Inferior parietal cortex (tissue), 1 donor: ENCODE data around the gene TREX2.

Experiments
- DNase-seq: peaks from one replicate; pipeline ENCODE4 v3.0.0-alpha.2; 2016; ENCODE audit errors: extremely low spot score

The TREX2 gene

DNA sequence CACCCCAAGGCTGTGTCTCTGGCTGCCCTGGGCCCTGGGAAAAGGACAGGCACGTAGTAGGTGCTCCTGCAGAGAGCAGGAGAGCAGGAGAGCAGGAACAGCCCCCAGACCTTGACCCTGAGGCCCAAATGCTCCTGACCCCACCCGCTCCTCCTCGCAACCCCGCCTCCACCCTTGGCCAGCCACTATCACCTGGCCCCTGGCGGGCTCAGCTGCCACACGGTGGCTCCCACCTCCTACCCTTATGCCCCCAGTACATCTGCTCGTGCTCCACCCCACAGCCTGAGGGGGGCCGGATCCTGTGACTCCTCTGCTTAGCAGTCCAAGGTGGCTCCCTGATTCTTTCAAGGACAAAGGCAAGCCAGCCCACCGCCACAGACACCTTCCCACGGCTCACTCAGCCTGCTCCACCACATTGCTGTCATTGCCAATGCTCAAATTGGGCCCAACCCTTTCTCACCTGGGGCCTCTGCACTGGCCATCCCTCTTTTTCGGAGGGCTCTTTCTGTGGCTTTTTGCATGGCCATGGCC is 30.0 kb upstream of the TREX2 start:
- DNase-seq = no peak

DNA sequence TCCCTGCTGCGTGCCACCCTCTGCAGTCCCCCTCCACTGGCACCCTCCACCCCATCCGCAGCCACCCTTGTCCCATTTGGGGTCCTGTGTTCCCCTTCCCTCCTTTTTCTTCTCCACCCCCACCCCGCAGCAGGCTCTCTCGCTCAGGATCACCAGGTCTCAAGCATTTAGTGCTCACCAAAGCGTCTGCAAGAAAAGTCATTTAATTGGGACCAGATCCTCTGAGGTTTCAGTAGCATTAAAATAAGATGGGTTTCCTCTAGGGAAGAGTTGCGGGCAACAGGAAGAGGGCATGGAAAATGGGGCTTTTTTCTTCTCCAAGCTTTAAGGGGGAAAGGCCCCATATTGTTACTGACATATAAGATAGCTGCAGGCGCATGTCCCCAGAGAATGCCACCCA is 29.4 kb upstream of the TREX2 start:
- no peak for DNase-seq

DNA sequence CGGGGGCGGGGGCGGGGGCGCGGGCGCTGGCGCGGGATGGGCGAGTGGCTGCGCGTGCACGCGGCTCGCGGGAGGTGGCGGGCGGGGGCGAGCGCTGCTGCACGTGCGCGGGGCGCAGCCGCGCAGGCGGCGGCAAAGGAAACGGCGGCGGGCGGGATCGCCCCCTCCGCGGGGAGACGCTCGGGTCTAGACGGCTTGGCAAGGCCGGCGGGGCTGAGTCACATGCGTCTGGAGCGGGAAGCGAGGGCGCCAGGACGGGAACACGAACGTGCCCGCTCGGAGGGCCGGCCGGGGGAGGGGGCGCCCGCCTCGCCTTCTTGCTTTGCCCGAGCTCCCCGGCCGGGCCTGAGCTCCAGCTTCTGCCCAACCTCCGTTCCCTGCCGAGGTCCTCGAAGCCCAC is 28.9 kb upstream of the TREX2 start:
- no peak for DNase-seq

DNA sequence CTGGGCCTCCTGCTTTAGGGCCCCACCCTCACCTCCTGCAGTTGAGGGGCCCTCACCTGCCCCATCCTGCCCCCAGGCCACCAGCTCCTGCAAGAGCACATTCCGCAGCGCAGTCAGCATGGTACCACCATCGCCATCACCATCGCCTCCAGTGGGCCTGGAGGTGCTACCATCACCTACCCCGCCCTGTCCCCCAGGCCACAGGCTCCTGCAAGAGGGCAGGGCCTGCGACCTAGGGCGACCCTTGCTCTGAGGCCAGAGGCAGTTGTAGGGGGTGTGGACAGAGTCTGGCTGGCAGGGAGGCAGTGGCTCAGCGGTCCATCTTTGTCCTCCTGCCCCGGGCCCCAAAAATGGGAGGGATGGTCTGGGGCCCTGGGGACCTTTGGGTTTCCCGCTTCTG is 28.4 kb upstream of the TREX2 start:
- no peak for DNase-seq

DNA sequence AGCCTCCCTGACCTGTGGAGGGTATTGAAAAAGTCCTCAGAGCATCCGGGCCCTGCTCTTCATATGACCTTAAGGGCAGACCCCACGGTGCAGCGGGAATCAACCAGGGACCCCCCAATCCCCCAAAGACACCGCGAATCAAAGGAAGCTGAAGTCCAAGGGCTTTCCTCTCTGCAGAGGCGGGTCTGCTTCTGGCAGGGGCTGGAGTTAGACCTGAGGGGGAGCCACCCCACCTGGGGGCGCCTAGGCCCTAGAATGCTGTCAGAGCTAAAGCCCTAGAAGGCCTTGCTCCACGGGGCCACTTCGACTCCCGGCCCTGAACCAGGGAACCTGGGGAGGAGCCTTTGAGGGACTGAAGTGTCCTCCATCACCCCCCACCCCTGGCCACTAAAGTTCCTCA is 27.3 kb upstream of the TREX2 start:
- no peak for DNase-seq

DNA sequence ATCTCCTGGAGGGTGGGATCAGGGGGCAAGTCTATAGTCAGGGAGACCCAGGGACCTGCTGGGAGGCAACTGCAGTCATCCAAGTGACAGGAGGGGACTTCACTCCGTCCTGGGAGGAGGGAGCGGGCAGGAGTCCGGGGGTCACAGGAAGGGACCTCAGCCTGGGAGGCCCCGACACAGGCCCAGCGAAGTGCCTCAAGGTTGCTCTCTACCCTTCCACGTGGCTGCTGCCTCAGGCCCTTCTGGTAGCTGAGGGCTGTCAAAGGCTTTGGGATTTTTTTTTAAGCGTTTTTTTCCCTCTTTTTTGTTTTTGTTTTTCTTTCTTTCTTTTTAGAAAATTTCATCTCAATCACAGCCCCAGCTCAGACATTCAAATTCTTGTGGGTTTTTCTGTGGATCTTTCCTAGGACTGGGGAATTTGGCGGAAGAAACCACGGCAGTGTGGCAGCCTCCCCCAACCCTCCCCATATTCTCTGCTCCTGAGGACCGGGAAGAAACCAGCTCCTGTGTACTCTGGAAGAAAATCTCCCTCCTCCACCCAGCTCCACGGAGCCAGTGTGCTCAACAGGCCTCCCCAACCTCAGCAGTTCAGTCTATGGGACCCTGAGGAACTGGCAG is 25.9 kb upstream of the TREX2 start:
- DNase-seq = no peak

DNA sequence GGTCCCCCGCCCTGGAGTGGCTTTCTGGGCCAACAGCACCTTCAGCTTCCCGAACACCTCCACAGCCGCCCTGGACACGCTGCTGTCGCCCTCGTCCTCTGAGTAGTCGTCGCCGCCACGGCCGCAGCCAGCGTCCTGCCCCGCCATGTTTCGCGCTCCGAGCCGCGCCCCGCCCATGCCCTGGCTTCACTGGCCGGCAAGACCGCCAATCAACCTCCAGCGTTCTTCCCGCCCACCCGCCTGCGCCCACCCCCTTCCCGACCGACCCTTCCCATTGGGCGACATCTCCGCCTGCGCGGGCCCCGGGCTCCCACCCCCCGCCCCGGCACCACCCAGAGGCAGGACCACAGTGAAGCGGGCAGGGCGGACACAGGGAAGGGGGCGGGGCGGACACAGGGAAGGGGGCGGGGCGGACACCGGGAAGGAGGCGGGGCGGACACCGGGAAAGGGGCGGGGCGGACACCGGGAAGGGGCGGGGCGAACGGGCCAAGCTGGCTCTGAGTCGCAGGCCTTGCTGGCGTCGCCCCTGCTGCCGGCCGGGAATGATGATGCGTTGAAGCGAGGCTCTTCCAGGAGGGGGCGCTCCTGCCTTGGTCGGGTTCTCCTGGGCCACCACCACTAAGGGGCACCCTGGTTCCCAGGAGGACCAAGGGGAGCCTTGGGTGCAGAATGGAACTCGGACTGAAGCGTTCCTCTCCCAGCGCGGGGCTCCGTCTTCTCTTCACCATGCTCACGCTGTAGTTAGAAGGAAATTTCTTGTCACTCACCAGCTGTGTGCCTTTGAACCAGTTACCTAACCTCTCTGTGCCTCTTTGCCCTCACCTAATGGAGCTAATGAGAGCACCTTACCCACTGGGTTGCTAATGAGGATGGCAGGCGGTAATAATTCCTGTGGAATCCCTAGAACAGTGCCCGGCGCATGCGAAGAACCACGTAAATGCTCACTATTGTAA is 24.8 kb upstream of the TREX2 start, which contains the start of gene HAUS7:
Gene HAUS7 (minus strand): TSS at position 166 of the 953 bp plus-strand sequence. CDS start 19 bp downstream, at position 147.
- DNase-seq = peak; percentile 77

DNA sequence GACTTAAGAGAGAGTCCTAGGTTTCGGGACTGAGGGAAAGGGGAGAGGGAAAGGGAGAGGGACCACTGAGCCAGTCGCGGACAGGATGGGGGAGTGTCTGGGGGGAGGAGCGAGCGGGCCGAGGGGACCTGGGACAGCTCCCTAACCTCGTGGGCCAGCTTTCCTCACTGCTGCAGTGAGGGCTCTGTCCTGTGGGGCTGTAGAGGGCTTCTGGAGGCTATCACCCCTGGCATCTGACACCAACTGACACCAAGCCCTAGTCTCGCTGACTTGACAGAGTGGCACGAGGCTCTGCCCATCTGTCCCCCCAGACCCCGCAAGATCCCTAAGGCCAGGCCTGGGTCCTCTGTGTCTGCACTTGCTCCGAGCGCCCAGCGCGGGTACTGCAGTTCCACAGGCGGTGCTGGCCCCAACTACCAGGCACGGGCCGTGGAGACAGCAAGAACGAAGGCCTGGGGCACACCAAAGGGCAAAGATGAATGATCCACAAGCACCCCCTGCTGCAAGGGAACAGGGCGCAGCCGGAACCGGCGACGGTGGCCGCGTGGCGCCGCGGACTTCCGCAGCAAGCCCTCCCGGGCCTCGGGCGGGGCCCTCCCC is 24.1 kb upstream of the TREX2 start:
- DNase-seq = no peak

DNA sequence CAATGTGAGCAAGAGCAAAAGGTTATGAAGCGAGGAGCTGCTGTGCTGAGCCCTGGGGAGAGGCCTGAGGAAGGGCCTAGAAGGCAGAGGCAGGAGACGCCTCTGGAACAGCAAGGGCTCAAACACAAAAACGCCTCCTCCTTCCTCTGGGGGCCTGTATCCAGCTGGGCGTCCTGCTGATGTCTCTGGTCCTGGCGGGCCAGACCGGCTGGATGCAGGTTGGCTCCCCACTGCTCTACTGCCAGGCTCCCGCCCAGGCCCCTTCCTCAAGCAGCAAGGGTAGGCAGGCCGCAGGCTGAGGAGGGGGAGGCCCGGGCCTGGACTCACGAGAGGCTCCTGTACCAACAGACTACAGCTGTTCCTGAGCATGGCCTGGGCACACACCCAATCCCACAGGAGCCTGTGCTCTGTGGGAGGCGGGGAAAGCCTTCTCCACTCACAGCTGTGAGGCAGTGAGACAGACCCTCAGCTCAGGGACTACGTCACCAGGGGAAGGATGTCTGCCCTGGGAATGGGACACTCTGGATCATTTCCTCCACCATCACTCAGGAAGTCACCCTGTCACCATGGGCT is 22.2 kb upstream of the TREX2 start:
- no peak for DNase-seq

DNA sequence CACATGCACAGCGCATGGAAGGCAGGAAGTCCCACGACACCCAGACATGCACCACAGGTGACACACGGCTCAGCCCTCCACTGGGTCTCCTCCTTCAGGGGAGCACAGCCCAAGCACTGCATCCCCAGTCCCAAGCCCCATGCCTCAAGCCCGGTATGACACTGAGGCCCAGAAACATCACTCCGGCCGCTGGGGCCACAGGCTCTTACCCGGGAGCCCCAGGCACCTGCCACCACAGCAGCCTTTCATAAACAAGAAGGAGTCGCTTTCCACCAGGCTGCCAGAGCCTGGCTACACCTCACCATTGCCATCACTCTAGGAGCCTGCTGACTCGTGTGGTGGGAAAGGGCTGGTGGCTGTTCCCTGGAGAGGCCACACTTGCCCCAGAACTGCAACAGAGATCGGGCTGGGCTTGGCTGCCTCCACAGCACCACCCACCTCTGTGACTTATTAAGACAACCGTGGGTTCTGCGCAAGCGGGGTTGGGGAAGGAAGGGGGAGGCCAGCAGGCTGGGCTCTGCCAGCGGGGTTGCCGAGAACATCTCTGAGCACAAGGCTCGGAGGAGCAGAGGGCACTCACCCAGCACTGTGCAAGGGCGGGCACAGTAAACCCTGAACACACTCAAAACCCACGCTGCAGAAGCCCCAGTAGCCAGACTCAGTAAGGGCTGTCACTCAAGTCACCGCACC is 20.0 kb upstream of the TREX2 start:
- DNase-seq = no peak

DNA sequence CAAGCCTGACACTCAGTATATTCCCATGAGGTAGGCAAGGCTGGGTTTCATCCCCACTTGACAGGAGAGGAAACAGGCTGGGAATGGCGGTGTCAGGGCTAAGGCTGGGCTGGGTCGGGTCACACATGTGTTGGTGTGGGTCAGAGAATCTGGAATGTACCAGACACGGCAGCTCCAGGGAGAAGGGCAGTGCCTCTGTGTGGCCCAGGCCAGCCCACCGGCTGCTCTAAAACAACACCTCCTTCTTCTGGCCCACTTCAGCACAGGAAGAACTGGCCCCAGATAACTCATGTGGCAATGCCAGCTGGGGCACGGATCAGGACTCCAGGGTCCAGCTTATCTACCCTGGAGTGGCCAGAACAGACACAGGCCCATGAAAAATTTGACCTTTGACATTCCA is 18.3 kb upstream of the TREX2 start:
- no peak for DNase-seq

DNA sequence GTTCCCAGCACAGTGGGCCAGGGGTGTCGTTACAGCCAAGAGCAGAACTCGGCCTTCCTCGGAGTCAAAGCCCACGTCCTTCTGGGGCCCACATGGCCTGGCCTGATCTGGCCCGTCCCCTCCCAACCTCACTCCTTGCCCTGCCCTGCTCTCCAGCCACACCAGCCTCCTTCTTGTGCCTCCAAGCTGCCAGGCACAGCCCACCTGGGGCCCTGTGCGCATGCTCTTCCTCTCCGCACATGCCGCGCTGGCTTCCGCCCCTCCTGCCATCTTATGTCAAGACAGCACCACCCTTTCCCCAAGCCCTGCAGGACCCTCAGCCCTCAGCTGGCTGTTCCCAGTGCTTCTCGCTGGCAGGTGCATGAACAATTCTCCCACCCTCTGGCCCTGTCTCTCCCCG is 17.7 kb upstream of the TREX2 start:
- no peak for DNase-seq

DNA sequence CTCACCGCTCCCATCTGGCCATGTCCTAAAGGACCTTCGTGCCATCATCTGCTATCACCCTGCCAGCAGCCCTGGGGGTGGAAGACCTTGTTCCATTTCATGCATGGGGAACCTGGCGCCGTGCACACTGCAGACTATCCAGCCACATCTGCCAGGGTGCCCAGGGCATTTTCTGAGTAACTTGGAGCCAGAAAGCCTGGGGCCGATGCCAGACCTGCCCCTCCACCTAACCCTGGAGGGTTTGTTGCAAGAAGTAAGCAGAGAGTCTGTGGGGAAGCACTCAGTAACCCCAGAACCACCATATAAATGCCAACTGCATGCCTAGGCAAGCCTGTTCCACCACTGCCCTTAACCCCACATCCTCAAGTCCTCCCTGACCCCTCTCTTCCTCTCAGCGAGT is 17.2 kb upstream of the TREX2 start:
- no peak for DNase-seq

DNA sequence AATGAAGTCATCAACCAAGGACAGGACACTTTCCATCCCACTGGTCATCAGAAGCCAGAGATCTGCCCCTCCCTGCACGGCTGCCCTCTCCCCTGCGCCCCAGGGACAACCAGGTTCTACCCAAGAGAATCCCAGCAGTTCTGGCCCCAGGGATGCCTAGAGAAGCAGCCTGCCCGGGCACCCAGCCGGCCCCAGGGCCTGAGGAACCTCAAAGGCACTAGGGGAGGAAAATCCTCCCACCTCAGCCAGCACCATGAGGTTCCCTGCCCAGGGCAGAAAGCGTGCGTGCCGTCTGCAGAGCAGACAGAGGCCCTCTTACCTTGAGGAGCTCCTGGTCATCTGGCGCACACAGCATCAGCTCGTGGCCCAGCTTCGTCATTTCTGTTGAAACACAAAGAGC is 16.4 kb upstream of the TREX2 start:
- no peak for DNase-seq

DNA sequence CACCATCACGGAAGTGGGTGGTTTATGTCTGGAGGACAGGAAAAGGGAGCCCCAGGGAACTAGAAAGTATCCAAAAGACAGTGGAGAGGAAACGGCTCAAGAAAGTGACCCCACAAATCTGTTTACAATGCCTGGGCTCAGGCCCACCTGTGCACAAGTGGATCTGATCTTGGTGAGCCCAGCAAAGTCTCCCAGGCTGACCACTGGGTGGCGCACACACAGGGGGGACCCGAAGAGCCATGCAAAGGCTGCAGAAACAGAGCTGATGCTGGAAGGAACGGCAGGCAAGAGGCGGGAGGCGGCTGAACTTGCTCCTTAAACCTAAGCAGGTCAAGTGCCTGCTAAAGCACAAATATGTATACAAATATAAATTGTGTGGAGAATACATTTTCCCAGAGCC is 15.0 kb upstream of the TREX2 start:
- DNase-seq = peak; percentile 53

DNA sequence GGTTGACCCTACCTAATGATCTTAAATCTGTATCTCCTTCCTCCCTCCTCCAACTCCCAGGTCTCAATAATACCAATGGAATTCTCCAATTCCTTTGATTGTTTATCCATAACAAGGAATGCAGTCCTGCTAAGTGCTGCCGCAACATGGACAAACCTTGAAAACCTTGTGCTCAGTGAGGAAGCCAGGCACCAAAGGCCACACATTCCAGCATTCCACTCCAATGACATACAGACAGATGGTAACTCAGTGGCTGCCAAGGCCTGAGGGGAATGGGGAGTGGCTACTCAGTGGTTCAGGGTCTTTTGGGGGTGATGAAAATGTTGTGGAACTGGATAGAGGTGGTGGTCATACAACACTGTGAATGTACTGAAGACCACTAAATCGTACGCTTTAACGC is 14.1 kb upstream of the TREX2 start:
- DNase-seq = no peak

DNA sequence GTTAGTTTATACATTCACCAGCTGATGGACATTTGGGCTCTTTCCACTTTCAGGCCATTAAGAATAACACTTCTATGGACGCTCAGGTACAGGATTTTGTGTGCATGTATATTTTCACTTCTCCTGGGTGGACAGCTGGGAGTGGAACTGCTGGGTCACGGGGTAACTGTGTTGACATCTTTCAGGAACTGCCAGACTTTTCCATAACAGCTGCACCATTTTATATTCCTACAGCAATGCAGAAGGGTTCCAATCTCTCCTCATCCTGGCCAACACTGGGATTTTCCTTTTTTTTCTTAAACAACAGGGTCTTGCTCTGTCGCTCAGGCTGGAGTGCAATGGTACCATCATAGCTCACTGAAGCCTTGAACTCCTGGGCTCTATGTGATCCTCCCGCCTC is 12.6 kb upstream of the TREX2 start:
- no peak for DNase-seq

DNA sequence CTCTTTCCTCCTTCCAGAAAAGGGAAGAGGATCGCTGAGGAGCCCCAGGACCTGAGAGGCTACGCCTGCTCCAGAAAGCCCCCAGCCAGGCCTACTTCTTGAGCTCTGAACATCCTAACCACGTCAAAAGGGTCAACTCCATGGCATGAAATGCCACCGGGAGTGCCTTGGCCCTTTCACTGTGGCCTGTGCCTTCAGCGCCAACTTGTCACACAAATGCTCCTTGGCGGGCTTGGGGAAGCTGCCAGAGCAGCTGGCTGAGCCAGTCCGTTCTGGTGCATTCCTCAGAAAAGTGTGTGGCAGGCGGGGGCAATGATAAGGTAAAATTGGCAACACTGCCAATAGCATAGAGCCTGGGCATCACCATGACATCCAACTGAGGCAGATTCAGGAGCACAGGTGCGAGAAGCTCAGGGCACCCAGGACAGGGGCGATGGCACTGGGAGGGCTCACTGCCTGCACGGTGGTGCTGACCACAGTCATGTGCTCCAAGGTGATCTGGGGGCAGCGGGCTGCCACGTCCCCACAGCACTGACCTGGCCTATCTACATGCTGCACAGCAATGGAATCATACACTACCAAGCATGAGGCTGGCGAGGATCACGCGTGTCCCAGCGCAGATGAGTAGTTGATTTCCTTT is 12.1 kb upstream of the TREX2 start:
- DNase-seq = no peak

DNA sequence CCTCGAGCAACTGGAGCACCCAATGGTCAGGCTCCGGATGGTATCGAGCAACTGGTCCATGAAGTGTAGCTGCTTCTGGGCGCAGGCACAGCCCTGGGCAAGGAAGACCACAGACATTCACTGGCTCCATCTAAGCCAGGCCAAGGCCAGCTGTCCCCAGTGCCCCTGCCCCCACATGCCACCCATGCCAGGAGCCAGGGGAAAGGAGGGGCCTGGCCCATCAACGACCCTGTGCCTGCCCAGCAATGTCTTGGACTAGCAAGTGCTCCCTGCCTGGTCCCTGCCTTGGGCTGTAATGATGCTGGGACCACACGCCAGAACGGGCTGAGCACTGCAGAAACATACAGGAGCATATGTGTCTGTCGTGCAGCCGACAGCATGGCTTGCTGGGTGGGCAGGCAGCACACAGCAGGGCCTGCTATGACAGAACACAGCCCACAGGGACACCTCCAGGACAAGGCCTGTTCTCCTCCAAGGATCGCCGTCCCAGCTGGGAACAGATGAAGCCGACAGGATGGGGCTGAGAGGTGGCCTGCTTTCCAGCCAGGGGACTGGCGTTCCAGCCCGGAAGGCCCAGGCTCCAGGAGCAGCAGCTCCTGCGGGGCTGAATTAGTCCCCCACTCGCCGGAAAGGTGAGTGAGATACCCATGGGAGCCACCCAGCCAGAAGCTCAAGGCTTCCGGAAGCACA is 11.4 kb upstream of the TREX2 start:
- DNase-seq = no peak

DNA sequence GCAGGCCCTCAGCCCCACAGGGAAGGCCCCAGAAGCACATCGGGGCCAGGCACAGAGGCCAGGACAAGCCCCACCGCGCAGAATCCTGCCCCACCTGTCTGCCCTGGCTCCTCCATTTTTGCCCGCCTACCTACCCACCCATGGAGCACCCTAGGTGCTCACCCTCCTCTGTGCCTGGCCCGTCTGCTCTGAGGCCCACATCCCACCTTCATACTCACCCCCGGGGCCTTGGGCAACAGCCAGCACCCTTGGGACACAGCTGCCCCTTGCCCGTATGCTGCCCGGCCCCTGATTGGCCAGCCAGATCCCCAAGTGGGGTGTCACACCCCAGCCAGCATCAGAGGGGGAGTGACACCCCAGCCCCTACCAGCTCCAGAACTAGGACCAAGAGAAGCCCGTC is 10.8 kb upstream of the TREX2 start:
- DNase-seq = no peak

DNA sequence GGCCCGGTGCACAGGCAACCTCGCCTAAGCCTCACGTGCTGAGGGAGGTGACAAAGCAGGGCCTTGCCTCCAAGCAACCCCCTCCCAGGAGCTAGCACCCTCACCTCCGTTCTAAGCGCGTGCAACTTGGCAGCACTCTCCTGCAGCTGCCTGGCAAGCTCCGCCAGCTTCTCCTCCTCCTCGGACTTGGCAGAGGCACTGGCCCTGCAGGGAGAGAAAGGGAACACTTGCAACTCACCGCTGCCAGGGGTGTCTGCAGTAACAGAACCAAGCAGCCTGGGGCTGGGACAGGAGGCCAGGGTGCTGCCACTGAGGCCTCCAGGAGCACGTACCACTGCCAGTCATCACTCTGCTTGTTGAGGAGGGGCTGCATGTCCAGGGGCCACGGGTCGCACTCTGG is 10.3 kb upstream of the TREX2 start:
- DNase-seq = peak; percentile 28
